HG03060 (cell line): ENCODE results near the gene SDK1.

Source experiments
- ATAC-seq: cut with Tn5 transposase; IDR thresholded peaks from one replicate; pipeline ENCODE4 v1.9.1; 2021; ENCODE audit warnings: low read depth, moderate number of reproducible peaks; ENCODE audit not compliant: unreplicated experiment

The SDK1 gene

GRCh38 chr7:4020086-4020485 lies 719.0 kb downstream of the SDK1 start:
- ATAC-seq = no peak

- no peak for ATAC-seq
Measured at GRCh38 chr7:4021413-4021812, 720.4 kb downstream of the SDK1 start.

DNA sequence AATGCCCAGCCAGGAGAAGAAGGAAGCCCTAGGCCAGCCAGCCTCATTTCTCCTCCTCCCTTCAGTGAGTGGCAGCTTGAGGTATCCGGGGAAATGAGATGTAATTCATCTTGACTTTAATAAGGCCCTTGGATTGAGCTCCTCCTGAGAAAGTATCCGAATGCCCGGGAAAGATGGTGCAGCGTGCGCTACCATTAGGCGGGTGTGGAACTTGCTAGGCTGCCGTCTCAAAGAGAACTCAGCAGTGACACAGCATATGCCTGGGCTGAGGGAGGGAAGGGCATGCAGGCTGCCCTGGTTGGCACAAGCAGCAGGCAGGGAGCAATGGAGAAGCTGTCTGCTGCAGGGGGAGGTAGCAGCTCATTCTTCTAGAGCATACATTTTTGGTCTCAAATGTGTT lies 721.2 kb downstream of the SDK1 start:
- ATAC-seq = no peak

- ATAC-seq = no peak
Measured at GRCh38 chr7:4023502-4023901, 722.5 kb downstream of the SDK1 start.

GRCh38 chr7:4024133-4024532 lies 723.1 kb downstream of the SDK1 start:
- ATAC-seq = no peak

- ATAC-seq = no peak
Measured at GRCh38 chr7:4024806-4025205, 723.8 kb downstream of the SDK1 start.

DNA sequence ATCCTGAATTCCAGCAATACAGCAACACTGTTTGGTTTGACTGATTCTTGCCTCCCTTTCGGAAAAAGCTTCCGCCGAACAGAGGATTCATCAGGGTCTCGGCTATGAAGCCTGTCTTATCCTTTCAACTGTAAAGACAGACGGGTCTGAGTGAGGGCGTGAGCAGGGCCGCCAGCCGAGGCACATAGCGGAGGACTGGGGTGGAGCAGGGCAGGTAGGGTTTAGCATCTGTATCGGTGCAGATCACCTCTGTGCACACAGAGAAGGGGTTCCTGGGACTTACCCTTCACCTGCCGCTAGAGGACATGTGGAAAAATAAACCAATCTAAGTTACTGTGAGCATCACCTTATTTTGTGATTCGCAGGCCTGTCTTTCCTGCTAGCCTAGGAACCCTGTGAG lies 724.2 kb downstream of the SDK1 start:
- no peak for ATAC-seq

- no peak for ATAC-seq
Measured at GRCh38 chr7:4025694-4026615, 724.9 kb downstream of the SDK1 start.

GRCh38 chr7:4026941-4027486 lies 726.0 kb downstream of the SDK1 start:
- ATAC-seq = no peak

- no peak for ATAC-seq
Measured at GRCh38 chr7:4028221-4028620, 727.2 kb downstream of the SDK1 start.

DNA sequence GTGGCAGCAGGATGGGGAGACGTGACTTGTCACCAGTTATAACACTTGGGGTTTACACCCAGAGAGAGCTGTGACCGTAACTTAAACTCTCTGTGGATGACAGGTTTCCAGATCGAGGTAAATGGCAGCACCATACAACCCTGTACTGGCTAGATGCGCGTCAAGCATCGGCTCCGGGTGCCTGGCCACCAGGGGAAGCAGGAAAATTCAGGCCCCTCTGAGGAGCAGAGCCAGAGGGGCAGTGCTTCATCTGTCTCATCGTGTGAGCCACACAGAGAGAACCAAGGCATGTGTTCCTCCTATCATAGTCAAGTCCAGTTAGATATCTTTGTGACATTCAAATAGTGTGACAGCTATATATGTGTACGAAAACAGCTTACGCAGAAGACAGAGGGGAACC lies 728.9 kb downstream of the SDK1 start:
- ATAC-seq = no peak

GRCh38 chr7:4030346-4030950 lies 729.4 kb downstream of the SDK1 start:
- ATAC-seq = no peak

DNA sequence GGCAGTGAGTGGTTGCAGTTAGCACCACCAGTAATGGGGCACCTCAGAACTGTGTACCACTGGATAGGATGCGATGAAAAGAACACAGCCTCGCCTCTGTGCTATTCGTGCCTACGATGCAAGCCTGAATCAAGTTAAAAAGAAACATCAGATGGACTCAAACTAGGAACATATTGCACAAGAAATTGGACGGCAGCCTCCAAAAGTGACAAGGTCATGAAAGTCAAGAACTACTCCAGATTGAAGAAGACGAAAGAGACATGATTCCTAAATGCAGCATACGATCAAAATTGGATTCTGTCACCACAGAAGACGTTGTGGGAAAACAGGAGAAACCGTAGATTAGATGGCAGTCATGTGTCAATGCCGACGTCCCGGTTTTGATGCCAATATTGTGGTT lies 732.9 kb downstream of the SDK1 start:
- ATAC-seq = no peak

DNA sequence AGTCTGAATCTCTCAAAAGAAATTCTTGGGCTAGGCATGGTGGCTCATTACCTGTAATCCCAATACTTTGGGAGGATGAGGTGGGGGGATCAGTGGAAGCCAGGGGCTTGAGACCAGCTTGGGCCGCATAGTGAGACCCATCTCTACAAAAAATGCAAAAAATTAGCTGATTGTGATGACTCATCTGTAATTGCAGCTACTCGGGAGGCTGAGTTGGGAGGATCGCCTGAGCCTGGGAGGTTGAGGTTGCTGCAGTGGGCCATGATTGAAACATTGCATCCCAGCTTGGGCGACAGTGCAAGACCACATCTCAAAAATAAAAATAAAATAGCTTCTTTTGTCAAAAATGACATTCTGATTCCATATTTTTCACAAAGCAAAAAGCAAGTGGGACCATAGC lies 736.3 kb downstream of the SDK1 start:
- ATAC-seq = no peak

DNA sequence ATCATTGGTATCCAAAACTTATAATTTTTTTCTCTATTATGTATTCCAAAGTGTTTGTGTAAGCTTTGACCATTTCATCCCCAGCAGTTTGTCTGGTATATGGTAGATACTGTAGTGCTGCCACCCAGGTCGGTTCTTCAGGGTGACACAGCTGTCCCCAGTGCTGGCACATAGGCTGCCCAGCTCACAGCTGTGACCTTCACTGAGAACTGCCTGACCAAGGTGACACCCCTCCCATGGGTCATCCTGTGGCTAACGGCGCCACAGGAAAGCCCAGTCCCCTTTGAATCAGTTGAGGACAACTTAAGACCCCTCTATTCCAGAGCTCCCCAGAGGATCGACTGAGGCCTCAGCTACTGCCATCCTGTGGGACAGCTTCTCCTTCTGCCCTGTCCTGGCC lies 736.8 kb downstream of the SDK1 start:
- no peak for ATAC-seq

DNA sequence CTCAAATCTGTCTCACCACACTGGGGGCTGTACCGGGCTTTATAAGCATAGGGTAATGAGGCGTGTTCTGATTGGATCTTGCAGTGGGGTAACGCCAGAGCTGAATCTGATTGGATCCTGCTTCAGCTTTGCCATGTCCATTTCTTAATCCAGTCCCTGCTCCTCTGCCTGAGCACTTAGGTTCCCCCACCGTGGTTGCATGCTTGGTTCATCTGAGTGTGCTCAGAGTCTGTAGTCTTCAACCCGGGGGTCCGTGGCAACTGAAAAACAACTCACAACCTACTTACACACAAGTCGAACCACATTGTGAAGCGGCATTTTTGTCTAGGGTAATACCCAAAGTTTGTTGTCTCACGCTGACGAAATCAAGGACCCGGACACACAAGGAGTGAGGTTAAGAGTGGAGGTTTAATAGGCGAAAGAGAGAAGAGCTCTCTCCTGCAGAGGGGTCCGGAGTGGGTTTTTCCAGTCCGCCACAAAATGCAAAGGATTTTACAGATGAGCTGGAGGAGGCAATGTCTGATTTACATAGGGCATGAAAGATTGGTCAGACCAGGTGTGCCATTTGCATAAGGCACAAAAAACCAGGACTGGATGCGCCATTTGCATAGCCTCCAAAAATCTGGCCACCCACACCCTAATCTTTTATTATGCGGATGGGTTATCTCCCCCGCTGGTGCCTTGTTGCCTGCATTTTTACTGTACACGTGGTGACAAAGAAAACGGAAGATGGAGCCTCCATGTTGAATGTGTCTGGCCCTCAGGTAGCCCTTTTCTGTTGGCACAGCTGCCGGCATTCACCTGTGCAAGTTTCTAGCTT lies 739.3 kb downstream of the SDK1 start:
- no peak for ATAC-seq

DNA sequence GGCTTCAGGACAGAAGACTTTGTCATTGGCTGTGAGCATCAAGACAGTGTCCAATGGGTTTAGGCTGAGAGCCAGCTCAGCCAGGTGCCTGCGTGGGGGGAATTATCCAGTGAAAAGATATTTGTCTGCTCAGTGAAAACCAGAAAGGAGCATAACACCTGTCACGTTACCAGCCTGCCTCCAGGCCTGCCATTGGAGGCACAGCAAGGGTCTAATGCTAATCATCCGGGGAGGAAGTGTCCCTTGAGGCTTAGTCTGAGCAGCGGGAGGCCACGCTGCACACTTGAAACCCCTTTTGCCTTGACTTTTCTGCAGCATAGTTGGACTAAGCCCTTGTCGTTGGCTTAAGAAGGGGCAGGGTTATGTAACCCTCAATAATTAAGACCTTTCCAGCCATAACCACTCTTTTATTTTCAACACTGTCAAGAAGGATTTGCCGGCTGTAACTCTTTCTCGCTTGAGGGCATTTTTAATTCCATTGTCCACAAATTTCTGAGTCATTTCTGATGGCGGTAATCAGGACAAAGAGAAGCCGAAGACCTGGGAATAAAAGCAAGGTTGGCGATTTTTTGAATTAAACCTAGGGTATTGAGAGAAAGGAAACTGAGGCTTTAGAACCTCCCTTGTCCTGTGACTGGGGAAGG lies 741.5 kb downstream of the SDK1 start:
- no peak for ATAC-seq

GRCh38 chr7:4043988-4044387 lies 742.9 kb downstream of the SDK1 start:
- no peak for ATAC-seq

- no peak for ATAC-seq
Measured at GRCh38 chr7:4045450-4045849, 744.4 kb downstream of the SDK1 start.

- ATAC-seq = no peak
Measured at GRCh38 chr7:4045975-4046374, 744.9 kb downstream of the SDK1 start.
